Fibroblast of skin of left biceps (primary cell): Measurements from ENCODE around the gene CA12.
"Not testable (repeated sequence)": the region's sequence is repeated elsewhere in the genome, so short reads cannot be mapped to it uniquely, and the experiment has no call there.

Source experiments
- DNase-seq, 2 experiments: peaks; one replicate each; pipeline ENCODE4 v3.0.0-alpha.2; 2013; ENCODE audit warnings: low read depth in 2 of 2

The CA12 gene

GRCh38 chr15:63357731-63358130, 23.9 kb downstream of the CA12 start:
- DNase-seq: no peak

GRCh38 chr15:63357061-63357460, 24.6 kb downstream of the CA12 start:
- no peak for DNase-seq

- no peak for DNase-seq
Observed at GRCh38 chr15:63354821-63355650, 26.6 kb downstream of the CA12 start.

- no peak for DNase-seq
Observed at GRCh38 chr15:63353887-63354286, 27.8 kb downstream of the CA12 start.

GRCh38 chr15:63353261-63353660, 28.4 kb downstream of the CA12 start:
- DNase-seq: no peak

- DNase-seq: no peak
Observed at GRCh38 chr15:63352808-63353207, 28.8 kb downstream of the CA12 start.

- no peak for DNase-seq
Observed at GRCh38 chr15:63351170-63351569, 30.5 kb downstream of the CA12 start.

GRCh38 chr15:63350178-63350621, 31.4 kb downstream of the CA12 start:
- DNase-seq: no peak

GRCh38 chr15:63349621-63350020, 32.0 kb downstream of the CA12 start:
- no peak for DNase-seq

- DNase-seq: no peak
Observed at GRCh38 chr15:63349156-63349555, 32.5 kb downstream of the CA12 start.

- no peak for DNase-seq
Observed at GRCh38 chr15:63348392-63348791, 33.3 kb downstream of the CA12 start.

- no peak for DNase-seq
Observed at GRCh38 chr15:63347074-63347857, 34.4 kb downstream of the CA12 start.

- DNase-seq: no peak
Observed at GRCh38 chr15:63345391-63345752, 36.3 kb downstream of the CA12 start.

GRCh38 chr15:63344731-63345390, 36.8 kb downstream of the CA12 start:
- no peak for DNase-seq

GRCh38 chr15:63342996-63343562, 38.6 kb downstream of the CA12 start:
- DNase-seq: not testable (repeated sequence)

- DNase-seq: no peak
Observed at GRCh38 chr15:63341898-63342297, 39.7 kb downstream of the CA12 start.

GRCh38 chr15:63340878-63341277, 40.8 kb downstream of the CA12 start:
- no peak for DNase-seq

- DNase-seq: no peak
Observed at GRCh38 chr15:63340353-63340752, 41.3 kb downstream of the CA12 start.

- DNase-seq: no peak
Observed at GRCh38 chr15:63339836-63340235, 41.8 kb downstream of the CA12 start.

- DNase-seq: no peak
Observed at GRCh38 chr15:63339006-63339766, 42.5 kb downstream of the CA12 start.

- peak; percentile 66 to 72 for DNase-seq
Observed at GRCh38 chr15:63338170-63338569, 43.5 kb downstream of the CA12 start.
